Measurements from ENCODE around the gene ANKH. TPM values are rescaled to one million over a fixed set of nuclear protein-coding genes. Genes with fewer than 3 reads are reported as not detected.
"Not testable (repeated sequence)": the region's sequence is repeated elsewhere in the genome, so short reads cannot be mapped to it uniquely, and the experiment has no call there.

Gene ANKH
- total RNA-seq, 1 experiment from 2014 or later, result 16.9 TPM

GRCh38 chr5:14838396-14839319, 32.9 kb downstream of the ANKH start:
- ChIA-PET CTCF (interaction anchor here (0.6 to 1.0 kb wide), 6 partner anchors 10 to 117 kb away, joined by 3 to 5 read pairs (median 3); partner anchors contain the start of gene ANKH), POLR2A (no interaction called here)
- peaks cover 9% of the 10 kb centered on the region; the same call in 1 of the 2 replicates for H3K9me3 Mint-ChIP-seq
- H3K27ac Mint-ChIP-seq, result no peak overlapping the region
- peaks cover 3% of the 10 kb centered on the region; the same call in 1 of the 2 replicates for H3K36me3 Mint-ChIP-seq
- TF ChIP-seq ELF4 (CRISPR knock-in tag; IDR thresholded peaks at IDR 0.05; ENCODE audit: low read depth), result no peak
- peak; percentile 84 for TF ChIP-seq HMGA2 (CRISPR knock-in tag; IDR thresholded peaks at IDR 0.05)
- peak; percentile 48 for DNase-seq (ENCODE audit: low spot score)
- ATAC-seq, result peak; percentile 81
- no peak overlapping the region for H3K4me3 Mint-ChIP-seq
- no peaks in the 10 kb centered on the region for H3K27me3 Mint-ChIP-seq (ENCODE audit: low read depth)
- H3K4me1 Mint-ChIP-seq, result peaks cover 8% of the 10 kb centered on the region

- H3K4me1 Mint-ChIP-seq; H3K9me3 Mint-ChIP-seq; H3K4me3 Mint-ChIP-seq; DNase-seq (ENCODE audit: low spot score); H3K27me3 Mint-ChIP-seq (ENCODE audit: low read depth); H3K36me3 Mint-ChIP-seq; POLR2A ChIA-PET; CTCF ChIA-PET; ATAC-seq; H3K27ac Mint-ChIP-seq: not testable (repeated sequence)
These were observed 34.0 kb downstream of the ANKH start for GRCh38 chr5:14837423-14838122.

- Mint-ChIP-seq H3K9me3 (peaks cover 9% of the 10 kb centered on the region; the same call in 1 of the 2 replicates), H3K4me1 (peaks cover 8% of the 10 kb centered on the region), H3K27me3 (ENCODE audit: low read depth) (no peaks in the 10 kb centered on the region), H3K4me3 (no peak overlapping the region), H3K36me3 (peaks cover 3% of the 10 kb centered on the region; the same call in 1 of the 2 replicates), H3K27ac (no peak overlapping the region)
- POLR2A ChIA-PET, result no interaction called here
- CTCF ChIA-PET, result no interaction called here
- no peak for DNase-seq (ENCODE audit: low spot score)
- ATAC-seq, result no peak
- TF ChIP-seq AR (CRISPR knock-in tag; IDR thresholded peaks at IDR 0.05) (no peak), SOX15 (CRISPR knock-in tag; IDR thresholded peaks at IDR 0.05) (no peak), NFATC4 (CRISPR knock-in tag; IDR thresholded peaks at IDR 0.05) (no peak), ZNF263 (CRISPR knock-in tag; IDR thresholded peaks at IDR 0.05; ENCODE audit: low read depth) (no peak), USF1 (CRISPR knock-in tag; IDR thresholded peaks at IDR 0.05) (no peak), SMAD3 (CRISPR knock-in tag; IDR thresholded peaks at IDR 0.05; ENCODE audit: borderline replicate concordance) (no peak), ZNF138 (CRISPR knock-in tag; conservative IDR thresholded peaks at IDR 0.05) (no peak), MLX (CRISPR knock-in tag; IDR thresholded peaks at IDR 0.05) (no peak), PREB (CRISPR knock-in tag; IDR thresholded peaks at IDR 0.05; ENCODE audit: borderline replicate concordance) (no peak), TCF7 (CRISPR knock-in tag; IDR thresholded peaks at IDR 0.05; ENCODE audit: low read depth) (no peak)
These were observed 36.7 kb downstream of the ANKH start for GRCh38 chr5:14834584-14835550.
